GM18499 (cell line): Measurements from ENCODE around the gene CERS1.

ENCODE experiments used
- ATAC-seq: cut with Tn5 transposase; IDR thresholded peaks from one replicate; pipeline ENCODE4 v1.9.1; 2021; ENCODE audit warnings: moderate number of reproducible peaks; ENCODE audit not compliant: insufficient read depth, unreplicated experiment

CERS1 gene

DNA sequence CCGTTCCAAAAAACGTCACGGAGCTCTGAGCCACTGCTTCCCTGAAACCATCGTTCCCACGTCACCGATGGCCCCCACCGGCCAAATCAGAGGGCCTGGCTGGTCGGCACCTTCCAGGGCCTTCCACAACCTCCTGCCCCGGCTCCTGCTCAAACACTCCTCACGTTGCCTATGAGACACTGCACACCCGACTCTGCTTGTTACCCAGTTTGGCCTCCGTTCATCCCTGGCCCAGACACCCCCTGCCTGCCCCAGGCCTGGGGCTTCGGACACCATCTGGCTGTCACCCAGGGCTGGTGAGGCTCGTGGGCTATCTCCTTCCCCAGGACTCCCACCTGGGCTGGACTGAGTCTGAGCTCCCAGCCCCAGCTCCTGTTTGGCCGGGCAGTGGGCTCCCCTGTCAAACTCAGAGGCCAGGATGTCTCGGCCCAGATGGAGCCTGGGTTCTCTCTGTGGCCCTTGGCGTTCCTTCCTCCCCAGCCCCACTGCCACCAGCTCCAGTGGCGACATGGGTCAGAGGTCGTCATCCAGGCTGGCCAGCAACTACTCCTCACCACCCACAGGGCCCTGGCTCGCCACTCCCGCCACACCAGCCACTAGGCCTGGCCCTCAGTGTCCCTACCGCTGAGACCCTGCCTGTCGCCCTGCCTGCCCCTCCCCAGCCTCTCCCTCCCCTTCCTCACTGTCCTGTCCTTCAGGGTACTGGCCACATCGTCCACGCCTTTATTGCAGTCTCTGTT, 17.7 kb downstream of the CERS1 start:
- no peak for ATAC-seq

DNA sequence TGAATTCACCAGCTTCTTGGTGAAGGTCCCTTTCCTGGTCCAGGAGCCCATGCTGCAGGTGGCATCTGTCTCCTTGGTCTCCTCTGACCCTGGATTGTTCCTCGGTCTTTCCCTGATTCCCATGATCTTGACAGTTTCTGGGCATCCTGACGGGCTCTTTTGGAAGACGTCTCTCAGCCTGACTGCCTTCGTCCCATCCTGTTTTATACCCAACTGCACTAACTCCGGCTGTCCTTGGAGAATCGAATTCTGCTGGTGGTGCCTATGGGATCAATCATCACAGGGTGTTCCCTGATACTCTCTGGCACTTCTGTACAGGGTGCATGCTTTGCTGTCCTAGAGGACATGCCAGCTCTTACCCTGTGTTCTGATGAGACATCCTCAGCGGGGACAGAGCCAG, 19.1 kb downstream of the CERS1 start:
- no peak for ATAC-seq

DNA sequence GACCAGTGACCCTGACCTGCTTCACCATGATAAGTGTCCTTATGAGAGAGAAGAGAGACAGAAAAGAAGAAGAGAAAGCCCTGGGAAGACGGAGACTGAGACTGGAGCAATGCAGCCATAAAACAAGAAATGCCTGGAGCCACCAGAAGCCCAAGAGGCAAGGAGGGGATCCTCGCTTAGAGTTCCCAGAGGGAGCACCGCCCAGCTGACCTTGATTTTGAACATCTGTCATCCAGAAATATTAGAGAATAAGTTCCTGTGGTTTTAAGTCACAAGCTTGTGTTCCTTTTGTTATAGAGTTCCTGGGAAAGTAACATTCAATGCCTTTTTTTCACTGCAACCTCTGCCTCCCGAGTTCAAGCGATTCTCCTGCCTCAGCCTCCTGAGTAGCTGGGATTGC, 20.2 kb downstream of the CERS1 start:
- no peak for ATAC-seq

DNA sequence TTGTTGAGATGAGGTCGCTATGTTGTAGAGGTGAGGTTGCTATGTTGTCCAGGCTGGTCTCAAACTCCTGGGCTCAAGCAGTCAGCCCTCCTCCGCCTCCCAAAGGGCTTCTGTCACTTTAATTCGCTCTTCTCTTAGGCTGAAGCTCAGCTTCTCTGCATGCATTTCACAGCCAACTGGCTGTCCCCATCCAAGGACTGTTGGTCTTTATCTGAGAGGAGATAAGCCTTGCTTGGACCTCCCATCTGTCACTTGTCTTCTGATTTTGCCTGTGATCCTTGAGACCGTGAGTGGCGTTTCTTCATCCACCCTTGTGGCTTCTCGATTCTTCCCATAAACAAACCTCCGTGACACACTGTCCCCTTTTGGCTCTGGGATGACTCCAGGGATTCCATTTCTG, 24.4 kb downstream of the CERS1 start:
- ATAC-seq, result no peak

DNA sequence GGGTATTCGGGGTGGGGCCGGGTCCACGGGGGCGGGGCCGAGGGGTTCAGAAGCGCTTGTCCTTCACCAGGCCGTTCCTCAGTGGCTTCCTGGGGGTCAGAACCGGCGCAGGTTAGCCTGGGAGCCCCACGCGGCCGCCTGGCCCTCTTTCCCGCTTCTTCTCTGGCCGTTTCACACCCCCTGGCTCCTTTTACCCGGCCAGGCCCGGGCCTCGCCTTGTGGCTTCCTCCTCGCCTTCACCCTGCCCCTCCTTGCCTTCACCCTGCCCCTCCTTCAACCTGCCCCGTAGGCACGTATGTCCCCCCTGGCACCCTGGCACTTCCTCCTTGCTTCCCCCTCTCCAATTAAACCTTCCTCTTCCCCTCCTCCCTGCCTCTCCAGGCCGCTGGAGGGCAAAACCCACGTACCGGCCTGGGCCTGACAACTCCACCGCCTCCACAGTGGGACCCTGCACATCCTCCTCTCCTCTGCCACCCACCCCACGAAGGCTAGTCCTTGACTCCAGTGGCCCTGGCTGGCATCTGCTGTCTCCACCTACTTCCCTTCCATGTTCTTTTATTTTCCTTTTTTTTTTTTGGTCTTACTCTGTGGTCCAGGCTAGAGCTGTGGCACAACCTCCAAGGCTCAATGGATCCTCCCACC, 25.3 kb downstream of the CERS1 start:
- no peak for ATAC-seq

DNA sequence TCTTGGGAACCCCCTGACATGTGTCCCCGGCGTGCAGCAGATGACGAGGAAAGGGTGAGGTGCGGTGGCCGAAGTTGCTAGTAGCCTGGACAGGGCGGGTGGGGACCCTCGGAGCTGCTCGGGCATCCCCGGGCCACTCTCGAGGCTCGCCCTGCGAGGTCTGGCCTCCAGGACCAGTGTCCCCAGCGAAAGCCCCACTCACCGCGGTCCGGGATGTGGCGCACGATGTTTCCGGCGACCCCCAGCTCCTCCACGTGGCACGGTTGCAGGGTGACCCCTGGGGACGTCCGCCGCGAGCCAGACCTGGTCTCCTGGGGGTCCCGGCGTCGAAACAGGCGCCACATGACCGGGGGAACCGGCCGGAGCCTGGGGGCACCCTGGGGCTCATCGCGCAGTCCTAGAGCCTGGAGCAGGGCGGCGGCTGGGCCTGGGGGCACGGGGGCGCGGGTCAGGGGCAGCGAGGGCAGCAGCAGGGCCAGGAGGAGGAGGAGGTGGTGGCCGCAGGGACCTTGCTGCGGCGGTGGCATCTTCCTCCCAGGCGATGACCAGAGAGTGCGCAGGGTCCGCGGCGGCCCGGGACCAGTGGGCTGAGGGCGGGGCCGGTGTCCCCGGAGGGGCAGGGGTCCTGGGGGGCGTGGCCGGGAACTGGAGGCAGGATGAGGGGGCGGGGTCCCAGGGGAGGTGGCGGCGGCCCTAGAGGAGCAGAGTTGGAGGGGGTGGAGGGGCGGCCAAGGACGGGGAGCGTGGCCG, 26.0 kb downstream of the CERS1 start:
- no peak for ATAC-seq

DNA sequence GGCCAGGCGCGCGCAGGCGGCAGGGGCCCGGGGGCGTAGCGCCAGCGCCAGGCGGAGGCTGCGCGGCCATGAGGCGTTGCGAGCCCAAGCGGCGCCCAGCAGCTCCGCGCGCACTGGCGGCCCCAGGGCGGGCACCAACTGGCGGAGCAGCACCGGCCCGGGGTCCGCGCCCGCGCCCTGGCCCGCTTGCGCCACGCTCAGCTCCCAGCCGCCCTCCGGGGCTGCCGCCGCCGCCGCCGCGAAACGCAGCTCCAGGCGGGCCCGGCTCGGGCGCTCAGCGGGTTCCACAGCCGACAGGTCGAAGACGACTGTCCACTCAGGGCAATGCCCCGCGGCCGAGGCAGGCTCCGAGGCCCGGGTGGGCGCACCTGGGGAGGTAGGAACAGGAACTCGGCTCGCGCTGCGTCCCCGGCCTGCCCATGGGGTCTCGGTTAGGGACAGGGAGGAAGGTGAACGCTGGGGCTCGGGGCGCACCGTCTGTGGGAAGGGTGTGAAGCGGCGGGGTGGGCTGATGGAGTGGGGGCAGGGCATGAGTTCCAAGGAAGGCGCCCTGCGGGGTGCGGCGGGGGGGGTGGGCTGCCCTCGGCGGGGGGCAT, 26.8 kb downstream of the CERS1 start:
- ATAC-seq, result no peak

DNA sequence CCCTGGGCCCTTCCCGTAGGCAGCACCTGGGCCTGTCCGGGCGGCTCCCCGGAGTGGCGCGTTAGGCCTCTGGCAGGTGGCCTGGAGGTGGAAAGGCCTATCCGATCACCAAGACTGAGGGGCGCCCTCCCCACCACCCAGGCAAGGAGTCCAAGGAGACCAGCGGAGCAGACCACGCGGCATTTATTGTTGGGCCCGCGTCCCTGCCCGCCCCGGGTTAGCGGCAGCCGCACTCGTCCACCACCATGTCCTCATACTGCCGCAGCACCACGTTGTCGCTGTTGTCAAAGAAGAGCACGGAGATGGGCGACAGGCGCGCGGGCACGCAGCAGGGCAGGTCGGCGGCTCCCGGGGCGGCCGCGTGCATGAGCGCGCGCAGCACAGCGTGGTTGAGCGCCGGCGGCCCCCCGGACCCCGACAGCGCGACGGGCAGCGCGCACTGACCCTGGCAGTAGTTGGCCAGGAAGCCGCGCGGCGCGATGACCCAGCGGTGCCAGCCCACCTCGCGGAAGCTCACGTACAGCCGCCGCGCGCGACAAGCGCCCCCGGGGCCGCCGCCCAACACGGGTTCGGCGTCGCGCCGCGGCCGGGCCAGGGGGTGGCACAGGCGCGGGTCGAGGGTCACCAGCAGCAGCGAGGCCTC, 27.5 kb downstream of the CERS1 start:
- ATAC-seq, result no peak

DNA sequence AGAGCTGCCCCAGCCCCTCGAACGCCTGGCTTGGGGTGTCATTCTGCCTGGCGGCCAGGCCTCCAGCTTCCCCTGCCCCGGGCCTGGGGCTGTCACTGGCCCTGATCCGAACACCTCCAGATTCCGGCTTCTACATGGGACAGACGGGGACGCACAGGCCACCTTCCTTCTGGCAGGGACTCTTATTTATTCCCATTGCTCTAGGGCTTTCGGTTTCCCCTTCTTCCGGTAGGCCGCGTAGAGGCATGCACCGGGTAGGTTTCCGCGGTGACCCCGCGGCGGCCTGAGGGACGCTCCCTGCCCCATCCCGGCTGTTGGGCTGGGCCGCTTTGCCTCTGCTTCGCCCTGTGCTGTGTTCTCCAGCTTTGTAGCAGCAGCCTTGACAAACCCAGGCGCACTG, 28.2 kb downstream of the CERS1 start:
- ATAC-seq, result no peak

DNA sequence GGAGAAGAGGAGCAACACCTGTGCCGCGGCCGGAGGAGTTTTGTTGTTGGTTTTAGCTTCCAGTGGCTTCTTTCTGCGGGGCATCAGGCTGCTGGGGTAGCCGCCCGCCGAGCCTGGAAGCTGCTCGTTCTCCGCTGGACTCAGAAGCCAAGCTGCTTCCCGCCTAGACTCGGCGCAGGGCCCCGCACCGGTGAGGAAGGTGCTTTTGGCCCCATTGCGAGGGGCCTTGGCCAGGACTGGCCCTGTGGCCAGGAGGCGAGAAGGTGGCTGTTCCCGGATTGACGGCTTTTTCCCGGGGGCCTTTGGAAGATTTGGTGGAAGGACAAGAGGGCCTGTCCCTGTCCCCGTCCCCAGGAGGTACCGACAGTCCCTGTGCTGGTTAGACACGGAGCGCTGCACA, 28.8 kb downstream of the CERS1 start:
- no peak for ATAC-seq

DNA sequence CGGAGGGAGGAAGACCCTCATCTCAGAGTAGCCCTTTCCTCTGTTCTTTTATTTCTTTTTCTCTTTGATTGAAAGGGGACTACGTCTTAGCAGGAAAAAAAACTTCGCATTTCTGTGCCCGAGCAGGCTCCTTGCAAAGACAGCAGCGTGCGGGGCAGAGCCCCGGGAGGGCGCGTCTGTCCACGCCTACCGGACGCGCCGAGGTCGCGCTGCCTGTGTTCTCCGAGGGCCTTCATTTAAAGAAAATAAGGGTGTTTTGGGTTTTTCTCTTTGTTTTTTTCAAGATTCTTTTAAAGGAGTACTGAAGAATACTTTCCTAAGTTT, 29.2 kb downstream of the CERS1 start:
- ATAC-seq, result no peak

DNA sequence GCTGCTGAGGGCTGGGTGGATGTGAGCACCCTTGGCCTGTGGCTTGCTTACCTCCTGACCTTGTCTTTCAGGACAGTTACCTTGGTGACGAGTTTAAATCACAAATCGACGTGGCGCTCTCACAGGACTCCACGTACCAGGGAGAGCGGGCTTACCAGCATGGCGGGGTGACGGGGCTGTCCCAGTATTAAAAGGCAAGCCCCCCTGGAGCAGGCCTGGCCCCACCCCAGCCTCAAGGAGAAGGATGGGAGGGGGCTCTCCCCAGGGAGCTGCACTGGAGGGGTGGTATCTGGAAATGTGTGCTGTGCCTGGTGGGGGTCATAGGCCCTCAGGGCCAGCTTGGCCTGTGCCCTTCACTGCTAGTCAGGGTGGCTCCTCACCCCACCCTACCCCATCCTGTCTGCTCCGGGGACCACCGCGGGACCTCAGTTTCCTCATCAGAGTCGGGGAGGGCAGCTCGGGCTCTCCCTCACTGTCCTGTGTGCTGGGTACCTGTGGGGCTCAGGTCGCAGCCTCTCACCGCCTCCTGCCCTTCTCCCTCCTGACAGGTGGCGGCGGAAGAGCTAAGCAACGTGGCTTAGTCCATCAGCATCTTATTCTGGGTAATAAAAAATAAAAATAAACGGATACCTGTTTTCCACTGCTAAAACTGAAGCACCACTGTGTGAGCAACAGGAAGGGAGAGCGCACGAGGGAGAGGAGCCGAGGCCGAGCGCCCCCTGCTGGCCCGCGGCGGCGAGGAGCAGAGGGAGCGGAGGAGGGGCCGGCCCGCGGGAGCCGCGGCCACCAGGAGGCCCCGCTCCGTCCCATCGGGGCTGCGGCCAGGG, 29.8 kb downstream of the CERS1 start:
- ATAC-seq, result no peak

DNA sequence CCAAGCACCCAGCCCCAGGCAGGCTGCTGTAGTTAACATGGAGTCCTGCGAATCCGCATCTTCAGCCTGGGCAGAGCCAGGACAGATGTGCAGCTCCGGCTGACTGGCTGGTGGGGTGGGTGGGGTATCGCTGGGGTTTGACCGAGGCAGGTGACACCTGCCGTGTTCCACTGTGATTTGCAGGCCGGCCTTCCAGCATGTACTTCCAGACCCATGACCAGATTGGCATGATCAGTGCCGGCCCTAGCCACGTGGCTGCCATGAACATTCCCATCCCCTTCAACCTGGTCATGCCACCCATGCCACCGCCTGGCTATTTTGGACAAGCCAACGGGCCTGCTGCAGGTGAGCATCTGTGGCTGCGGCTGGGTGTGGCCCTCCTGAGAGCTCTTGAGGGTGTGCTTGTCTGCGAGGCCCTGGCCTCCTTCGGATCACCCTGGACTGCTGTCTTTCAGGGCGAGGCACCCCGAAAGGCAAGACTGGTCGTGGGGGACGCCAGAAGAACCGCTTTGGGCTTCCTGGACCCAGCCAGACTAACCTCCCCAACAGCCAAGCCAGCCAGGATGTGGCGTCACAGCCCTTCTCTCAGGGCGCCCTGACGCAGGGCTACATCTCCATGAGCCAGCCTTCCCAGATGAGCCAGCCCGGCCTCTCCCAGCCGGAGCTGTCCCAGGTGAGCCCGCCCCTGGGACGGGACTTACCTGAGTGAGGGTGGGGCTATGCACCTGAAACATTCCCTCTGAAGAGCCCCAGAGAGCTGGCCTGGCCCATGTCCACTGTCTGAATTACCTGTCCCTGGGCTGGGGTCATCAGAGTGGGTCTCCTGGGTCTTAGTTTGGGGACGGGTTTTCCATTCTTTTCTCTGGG, 30.6 kb downstream of the CERS1 start:
- ATAC-seq, result no peak

DNA sequence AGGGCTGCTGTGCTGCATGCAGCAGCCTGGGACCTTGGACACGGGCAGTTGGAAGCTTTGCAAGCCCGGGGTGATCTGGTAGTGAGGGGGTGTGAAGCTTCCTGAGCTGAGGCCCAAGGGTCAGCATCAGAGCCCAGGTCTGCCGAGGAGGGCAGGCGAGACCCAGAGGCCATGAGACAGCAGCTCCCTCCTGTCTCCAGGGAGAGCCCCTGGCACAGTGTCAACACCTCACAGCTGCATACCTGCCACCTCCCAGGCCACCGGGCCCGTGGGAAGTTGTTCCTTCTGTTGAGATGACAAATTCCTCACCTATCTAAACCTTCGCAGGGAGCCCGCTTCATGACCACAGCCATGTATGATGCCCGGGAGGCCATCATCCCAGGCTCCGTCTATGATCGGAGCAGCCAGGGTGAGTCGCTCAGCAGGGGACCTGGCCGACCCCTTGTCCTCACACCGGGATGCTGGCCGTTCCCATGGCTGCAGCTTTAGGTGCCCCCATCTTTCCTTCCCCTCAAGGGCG, 32.1 kb downstream of the CERS1 start:
- no peak for ATAC-seq

DNA sequence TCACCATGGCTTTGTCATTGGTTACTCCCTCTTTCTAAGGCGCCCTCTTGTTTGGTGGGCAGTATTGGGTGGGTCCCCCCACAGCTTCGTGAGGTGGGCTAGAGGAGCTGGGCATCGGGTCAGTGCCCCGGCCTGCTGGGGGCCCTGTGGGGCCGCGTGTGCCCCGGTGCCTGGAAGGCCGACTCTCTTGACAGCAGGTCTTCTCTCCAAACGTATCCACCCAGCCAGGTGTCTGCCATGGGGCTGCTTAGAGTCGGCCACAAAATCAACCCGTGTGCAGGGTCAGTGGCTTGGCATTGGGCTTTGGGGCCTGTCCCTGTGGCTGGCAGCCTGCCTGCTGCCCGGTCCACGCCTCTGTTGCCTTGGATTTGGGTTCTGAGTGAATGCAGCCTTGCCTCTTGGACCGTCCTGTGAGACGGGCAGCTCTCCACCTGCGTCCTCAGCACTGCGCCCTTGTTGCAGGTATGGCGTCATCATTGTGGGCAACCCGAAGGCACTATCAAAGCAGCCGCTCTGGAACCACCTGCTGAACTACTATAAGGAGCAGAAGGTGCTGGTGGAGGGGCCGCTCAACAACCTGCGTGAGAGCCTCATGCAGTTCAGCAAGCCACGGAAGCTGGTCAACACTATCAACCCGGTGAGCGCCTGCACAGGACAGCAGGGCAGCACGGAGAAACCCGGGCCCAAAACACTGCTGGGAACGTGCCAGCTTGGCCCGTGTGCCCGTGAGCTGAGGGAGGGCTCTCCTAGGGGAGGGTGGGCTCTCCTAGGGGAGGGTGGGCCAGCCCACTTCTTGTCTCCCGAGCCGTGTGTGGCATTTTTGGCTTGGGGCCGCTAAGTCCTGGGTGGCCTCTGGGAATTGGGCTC, 32.7 kb downstream of the CERS1 start:
- ATAC-seq, result no peak

DNA sequence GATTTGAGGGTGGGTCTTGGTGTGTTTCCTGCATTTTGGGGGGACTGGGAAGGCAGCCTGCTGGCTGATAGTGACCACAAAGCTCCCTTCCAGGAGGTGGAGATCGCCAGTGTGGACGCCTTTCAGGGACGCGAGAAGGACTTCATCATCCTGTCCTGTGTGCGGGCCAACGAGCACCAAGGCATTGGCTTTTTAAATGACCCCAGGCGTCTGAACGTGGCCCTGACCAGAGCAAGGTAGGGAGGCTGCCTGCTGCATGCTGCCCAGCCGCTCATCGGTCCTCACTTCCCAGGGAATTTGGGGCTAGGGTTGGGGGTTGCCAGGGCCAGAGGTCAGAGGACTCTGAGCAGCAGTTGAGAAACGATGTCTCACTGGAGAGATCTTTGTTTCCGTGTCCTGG, 34.0 kb downstream of the CERS1 start:
- ATAC-seq, result no peak

DNA sequence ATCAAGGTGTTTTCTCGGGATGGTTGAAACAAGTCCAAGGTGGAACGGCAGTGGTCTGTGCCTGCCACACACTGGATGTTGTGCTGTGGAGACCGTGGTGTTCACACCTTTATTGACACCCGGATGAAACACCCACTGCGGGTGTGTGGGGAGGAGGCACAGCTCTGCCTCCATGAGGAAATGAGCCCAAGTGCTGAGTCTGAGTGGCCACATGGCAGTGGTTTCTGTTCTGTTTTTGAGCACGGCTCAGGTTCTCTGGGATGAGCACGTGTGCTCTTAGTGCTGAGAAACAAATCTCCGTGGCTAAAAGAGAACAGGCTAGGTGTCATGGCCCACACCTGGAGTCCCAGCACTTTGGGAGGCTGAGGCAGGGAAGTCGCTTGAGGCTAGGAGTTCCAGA, 34.7 kb downstream of the CERS1 start:
- ATAC-seq, result no peak

DNA sequence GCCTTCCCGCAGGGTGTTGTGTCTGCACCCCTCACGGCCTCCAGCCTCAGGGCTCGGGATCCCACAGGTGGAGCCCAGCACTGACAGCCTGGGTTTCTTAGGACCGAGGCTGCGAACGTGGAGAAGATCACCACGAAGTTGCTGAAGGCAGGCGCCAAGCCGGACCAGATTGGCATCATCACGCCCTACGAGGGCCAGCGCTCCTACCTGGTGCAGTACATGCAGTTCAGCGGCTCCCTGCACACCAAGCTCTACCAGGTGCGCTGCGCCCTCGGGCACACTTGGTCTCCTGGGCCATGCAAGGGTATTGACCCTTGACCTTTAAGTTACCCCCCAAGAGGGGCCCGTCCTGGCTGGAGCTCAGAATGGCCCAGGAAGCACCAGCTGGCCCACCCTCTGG, 35.2 kb downstream of the CERS1 start:
- ATAC-seq, result no peak
